Endothelial cell of umbilical vein (primary cell): ENCODE data around the gene C11orf21. TPM values are rescaled to one million over a fixed set of nuclear protein-coding genes. Genes with fewer than 3 reads are reported as not detected.

Experiments
- BruUV-seq: library from RNA; stranded (reverse); fragments of 400-500 nt; replicated peaks from 2 replicates; lab custom pipeline; 2021; lab: Mats Ljungman, UMichigan
- CTCF ChIA-PET: fragments of 300-600, 350-600 bp; sonication (Branson Sonifier 250); formaldehyde crosslinking; loops from one replicate; lab custom pipeline; 2021; ENCODE audit warnings: antibody characterized with exemption, inconsistent platforms; lab: Charles Lee
- POLR2A ChIA-PET: fragments of 300-600, 350-600 bp; sonication (Branson Sonifier 250); formaldehyde crosslinking; loops from one replicate; lab custom pipeline; 2021; ENCODE audit warnings: antibody characterized with exemption, inconsistent platforms; lab: Charles Lee
- DNase-seq: peaks from one replicate; pipeline ENCODE4 v3.0.0-alpha.2; 2011; ENCODE audit warnings: low read depth, low spot score
- FAIRE-seq: peaks from 2 replicates; lab custom pipeline; 2011; peaks lifted over from hg19 to GRCh38; lab: Jason Lieb, UNC
- H2AFZ ChIP-seq: 2 replicates; pipeline ENCODE4 v1.6.0; 2012; ENCODE audit warnings: low read depth, low read length, control low read depth, inconsistent platforms
- H3K27ac ChIP-seq: 2 replicates; pipeline ENCODE4 v1.5.1; 2011; ENCODE audit warnings: low read depth, mild to moderate bottlenecking, control low read depth, low read length, moderate library complexity; ENCODE audit not compliant: insufficient read depth
- H3K27me3 ChIP-seq, 2 experiments: 2 replicates each; pipeline versions ENCODE4 v1.6.0 to v1.6.1; 2011; ENCODE audit warnings: low read length in 2 of 2, mixed read lengths in 1 of 2; ENCODE audit not compliant: control insufficient read depth in 2 of 2, insufficient read depth in 2 of 2
- H3K36me3 ChIP-seq, 2 experiments: 2 replicates in 1 of 2; 3 replicates in 1 of 2; pipeline ENCODE4 v1.5.1; 2011; ENCODE audit warnings: low read length in 2 of 2, mild to moderate bottlenecking in 1 of 2, moderate library complexity in 1 of 2; ENCODE audit not compliant: control insufficient read depth in 2 of 2, insufficient read depth in 2 of 2; ENCODE audit errors: extremely low read depth in 1 of 2
- H3K4me1 ChIP-seq: 3 replicates; pipeline ENCODE4 v1.5.1; 2011; ENCODE audit warnings: mild to moderate bottlenecking, low read length; ENCODE audit not compliant: control insufficient read depth, insufficient read depth; ENCODE audit errors: extremely low read depth
- H3K4me2 ChIP-seq: 2 replicates; pipeline ENCODE4 v1.6.1; 2011; ENCODE audit warnings: low read length, control low read depth, mixed read lengths; ENCODE audit not compliant: insufficient read depth
- H3K4me3 ChIP-seq, 3 experiments: fragments of 200-600 bp in 1 of 3; sonication (generic), shearing (Covaris generic) in 1 of 3; replicated peaks in 1 of 3; 2 replicates each; pipeline ENCODE4 v1.5.1; 2011 to 2016; ENCODE audit warnings: control low read depth in 3 of 3, low read length in 3 of 3, mild to moderate bottlenecking in 2 of 3, inconsistent platforms in 1 of 3, low read depth in 1 of 3, moderate library complexity in 1 of 3; ENCODE audit not compliant: insufficient read depth in 1 of 3
- H3K79me2 ChIP-seq: 2 replicates; pipeline ENCODE4 v1.6.0; 2012; ENCODE audit warnings: low read length, inconsistent platforms; ENCODE audit not compliant: control insufficient read depth, insufficient read depth
- H3K9ac ChIP-seq: replicated peaks from 2 replicates; pipeline ENCODE3; 2011; ENCODE audit warnings: low read length, control low read depth; ENCODE audit not compliant: insufficient read depth; ENCODE audit errors: extremely low read depth
- H3K9me1 ChIP-seq: replicated peaks from 3 replicates; pipeline ENCODE4 v1.6.0; 2011; ENCODE audit warnings: mild to moderate bottlenecking, low read length; ENCODE audit not compliant: control insufficient read depth, insufficient read depth; ENCODE audit errors: extremely low read depth
- H3K9me3 ChIP-seq: replicated peaks from 2 replicates; pipeline ENCODE4 v1.5.1; 2012; ENCODE audit warnings: low read length, inconsistent platforms; ENCODE audit not compliant: control insufficient read depth, insufficient read depth
- H4K20me1 ChIP-seq: replicated peaks from 2 replicates; pipeline ENCODE3; 2011; ENCODE audit warnings: mild to moderate bottlenecking, low read length; ENCODE audit not compliant: control insufficient read depth, insufficient read depth; ENCODE audit errors: extremely low read depth
- EZH2 ChIP-seq: IDR thresholded peaks from 2 replicates; pipeline ENCODE4 v1.6.1; 2012; ENCODE audit warnings: borderline replicate concordance, low read depth, mild to moderate bottlenecking, moderate library complexity, low read length, inconsistent platforms; ENCODE audit not compliant: severe bottlenecking
- FOS ChIP-seq: IDR thresholded peaks from 2 replicates; pipeline ENCODE4 v1.6.1; 2011; ENCODE audit warnings: mild to moderate bottlenecking, low read length, moderate library complexity, borderline replicate concordance; ENCODE audit not compliant: insufficient read depth
- GATA2 ChIP-seq: IDR thresholded peaks from 2 replicates; pipeline ENCODE4 v1.7.0; 2011; ENCODE audit warnings: low read depth, mild to moderate bottlenecking, moderate library complexity, mixed read lengths, low read length; ENCODE audit not compliant: insufficient read length, insufficient read depth
- JUN ChIP-seq: IDR thresholded peaks from 2 replicates; pipeline ENCODE4 v1.6.1; 2011; ENCODE audit warnings: borderline replicate concordance, low read depth; ENCODE audit not compliant: insufficient read length, insufficient read depth
- MAX ChIP-seq: IDR thresholded peaks from 2 replicates; pipeline ENCODE4 v1.6.1; 2011; ENCODE audit not compliant: insufficient read depth, insufficient read length
- MYC ChIP-seq: IDR thresholded peaks from one replicate; pipeline ENCODE4 v1.6.1; 2011; ENCODE audit warnings: mild to moderate bottlenecking, low read depth, low read length
- POLR2A ChIP-seq: IDR thresholded peaks from 2 replicates; pipeline ENCODE4 v1.6.1; 2012; ENCODE audit warnings: low read depth, mild to moderate bottlenecking, control low read depth, low read length
- POLR2AphosphoS5 ChIP-seq: IDR thresholded peaks from 2 replicates; pipeline ENCODE4 v1.6.1; 2012; ENCODE audit warnings: low read depth, mild to moderate bottlenecking, control low read depth, low read length, moderate library complexity; ENCODE audit not compliant: insufficient read depth
- dilution Hi-C: fragments of 300-500 bp; cut with MboI; formaldehyde crosslinking; loops from one replicate; pipeline ENCODE4 v1.15.0; 2019; ENCODE audit warnings: low sequenced_read_pairs; ENCODE audit not compliant: extremely low pct_ligation_motif_present
- intact Hi-C: fragments of 100-400 bp; cut with micrococcal nuclease; formaldehyde crosslinking; loops from one replicate; pipeline ENCODE4 v1.10.0; 2022
- polyA plus RNA-seq, 4 experiments: library from polyadenylated mRNA; depleted of rRNA in 3 of 4; stranded (reverse) in 3 of 4; unstranded in 1 of 4; fragments of >200 nt; gene quantifications; 2 replicates each; pipeline versions ENCODE4 v1.2.1 to v1.2.3, GENCODE V29; 2011 to 2012; ENCODE audit warnings: missing spikeins in 1 of 4
- total RNA-seq: library from RNA; stranded (reverse); gene quantifications from 2 replicates; pipeline ENCODE4 v1.2.3, GENCODE V29; 2021
- TF ChIP-seq, protein P1 (sequence below), 2 donors: IDR thresholded peaks; 1 replicate in 1 of 2; 2 replicates in 1 of 2; pipeline ENCODE4 v1.5.1; 2011; ENCODE audit warnings: low read length in 2 of 2, mild to moderate bottlenecking in 2 of 2, moderate library complexity in 2 of 2, control low read depth in 1 of 2, inconsistent platforms in 1 of 2, low read depth in 1 of 2; ENCODE audit not compliant: insufficient read depth in 1 of 2; ENCODE audit errors: extremely low read depth in 1 of 2

The C11orf21 gene
- total and polyA plus RNA-seq, 2 donors (not counting 3 experiments of a cell fraction or from before 2014, with no cell fraction given) = not detected

DNA sequence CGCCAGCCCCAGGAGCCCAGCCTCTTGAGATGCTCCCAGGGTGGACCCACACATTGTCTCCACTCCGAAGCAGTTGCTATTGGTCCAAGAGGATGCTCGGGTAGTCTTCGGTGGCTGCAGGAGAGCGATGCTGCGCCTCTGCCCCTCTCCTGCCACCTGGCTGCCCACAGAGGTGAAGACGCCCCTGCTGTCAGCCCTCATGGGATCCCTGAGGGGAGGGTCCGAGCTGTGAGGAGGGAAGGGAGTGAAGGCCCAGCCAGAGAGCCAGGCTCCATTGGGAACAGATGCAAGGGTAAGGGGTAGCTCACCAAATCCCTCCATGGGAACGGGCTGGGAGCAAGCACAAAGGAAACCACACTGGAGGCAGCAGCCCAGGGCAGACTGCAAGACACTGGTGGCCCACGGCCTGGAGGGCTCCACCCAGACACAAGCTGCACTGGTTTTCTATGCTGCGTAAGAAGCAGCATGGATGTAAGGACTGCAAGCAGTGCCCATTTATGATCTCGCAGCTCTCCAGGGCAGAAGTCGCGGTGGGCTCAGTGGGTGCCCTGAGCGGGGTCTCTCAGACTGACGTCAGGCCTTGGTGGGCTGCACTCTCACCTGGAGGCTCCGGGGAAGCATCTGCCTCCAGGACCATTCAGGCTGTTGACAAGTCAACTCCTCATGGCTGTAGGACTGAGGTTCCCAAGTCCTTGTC is 15.8 kb upstream of the C11orf21 start:
- intact Hi-C loops = no loop called here
- Histone ChIP-seq H3K79me2 (no peaks in the 10 kb centered on the region), H3K36me3 (no peaks in the 10 kb centered on the region), H3K4me2 (no peak overlapping the region), H3K9me3 (no peaks in the 10 kb centered on the region), H3K9me1 (no peaks in the 10 kb centered on the region), H3K27ac (no peak overlapping the region), H4K20me1 (no peaks in the 10 kb centered on the region), H3K9ac (no peak overlapping the region), H3K27me3 (no peaks in the 10 kb centered on the region), H2AFZ (no peak overlapping the region), H3K4me3 (no peak overlapping the region), H3K4me1 (no peaks in the 10 kb centered on the region)
- no peak for TF ChIP-seq MYC
- TF ChIP-seq, protein P1, sequence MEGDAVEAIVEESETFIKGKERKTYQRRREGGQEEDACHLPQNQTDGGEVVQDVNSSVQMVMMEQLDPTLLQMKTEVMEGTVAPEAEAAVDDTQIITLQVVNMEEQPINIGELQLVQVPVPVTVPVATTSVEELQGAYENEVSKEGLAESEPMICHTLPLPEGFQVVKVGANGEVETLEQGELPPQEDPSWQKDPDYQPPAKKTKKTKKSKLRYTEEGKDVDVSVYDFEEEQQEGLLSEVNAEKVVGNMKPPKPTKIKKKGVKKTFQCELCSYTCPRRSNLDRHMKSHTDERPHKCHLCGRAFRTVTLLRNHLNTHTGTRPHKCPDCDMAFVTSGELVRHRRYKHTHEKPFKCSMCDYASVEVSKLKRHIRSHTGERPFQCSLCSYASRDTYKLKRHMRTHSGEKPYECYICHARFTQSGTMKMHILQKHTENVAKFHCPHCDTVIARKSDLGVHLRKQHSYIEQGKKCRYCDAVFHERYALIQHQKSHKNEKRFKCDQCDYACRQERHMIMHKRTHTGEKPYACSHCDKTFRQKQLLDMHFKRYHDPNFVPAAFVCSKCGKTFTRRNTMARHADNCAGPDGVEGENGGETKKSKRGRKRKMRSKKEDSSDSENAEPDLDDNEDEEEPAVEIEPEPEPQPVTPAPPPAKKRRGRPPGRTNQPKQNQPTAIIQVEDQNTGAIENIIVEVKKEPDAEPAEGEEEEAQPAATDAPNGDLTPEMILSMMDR (IDR thresholded peaks at IDR 0.05; ENCODE audit: extremely low read depth in 1 of 2, insufficient read depth in 1 of 2, low read depth in 1 of 2, low read length in 2 of 2) = no peak
- no peak for TF ChIP-seq EZH2
- TF ChIP-seq MAX = no peak
- no peak for TF ChIP-seq FOS
- TF ChIP-seq JUN = no peak
- TF ChIP-seq POLR2AphosphoS5 = no peak
- TF ChIP-seq GATA2 = no peak
- no peak for TF ChIP-seq POLR2A
- no peak for DNase-seq
- dilution Hi-C loops = no loop called here
- POLR2A ChIA-PET = no interaction called here
- BruUV-seq = no TSS peak
- no peak for FAIRE-seq
- CTCF ChIA-PET = no interaction called here
